GM13976 (cell line): ENCODE results near the gene MYT1.

Experiments
- DNase-seq: peaks from one replicate; pipeline ENCODE4 v3.0.0; 2012; ENCODE audit warnings: low spot score
- in situ Hi-C: fragments of 300-500 bp; cut with MboI; formaldehyde crosslinking; loops from one replicate; pipeline ENCODE4 v1.12.0; 2022; ENCODE audit warnings: low sequenced_read_pairs, mixed read lengths, inconsistent platforms; ENCODE audit not compliant: unreplicated experiment
- TF ChIP-seq, protein P1 (sequence below): IDR thresholded peaks from 2 replicates; pipeline ENCODE4 v1.5.1; 2012; ENCODE audit warnings: borderline replicate concordance, mild to moderate bottlenecking; ENCODE audit not compliant: insufficient read depth; ENCODE audit errors: extremely low read depth, missing control alignments, control extremely low read depth

The MYT1 gene

DNA sequence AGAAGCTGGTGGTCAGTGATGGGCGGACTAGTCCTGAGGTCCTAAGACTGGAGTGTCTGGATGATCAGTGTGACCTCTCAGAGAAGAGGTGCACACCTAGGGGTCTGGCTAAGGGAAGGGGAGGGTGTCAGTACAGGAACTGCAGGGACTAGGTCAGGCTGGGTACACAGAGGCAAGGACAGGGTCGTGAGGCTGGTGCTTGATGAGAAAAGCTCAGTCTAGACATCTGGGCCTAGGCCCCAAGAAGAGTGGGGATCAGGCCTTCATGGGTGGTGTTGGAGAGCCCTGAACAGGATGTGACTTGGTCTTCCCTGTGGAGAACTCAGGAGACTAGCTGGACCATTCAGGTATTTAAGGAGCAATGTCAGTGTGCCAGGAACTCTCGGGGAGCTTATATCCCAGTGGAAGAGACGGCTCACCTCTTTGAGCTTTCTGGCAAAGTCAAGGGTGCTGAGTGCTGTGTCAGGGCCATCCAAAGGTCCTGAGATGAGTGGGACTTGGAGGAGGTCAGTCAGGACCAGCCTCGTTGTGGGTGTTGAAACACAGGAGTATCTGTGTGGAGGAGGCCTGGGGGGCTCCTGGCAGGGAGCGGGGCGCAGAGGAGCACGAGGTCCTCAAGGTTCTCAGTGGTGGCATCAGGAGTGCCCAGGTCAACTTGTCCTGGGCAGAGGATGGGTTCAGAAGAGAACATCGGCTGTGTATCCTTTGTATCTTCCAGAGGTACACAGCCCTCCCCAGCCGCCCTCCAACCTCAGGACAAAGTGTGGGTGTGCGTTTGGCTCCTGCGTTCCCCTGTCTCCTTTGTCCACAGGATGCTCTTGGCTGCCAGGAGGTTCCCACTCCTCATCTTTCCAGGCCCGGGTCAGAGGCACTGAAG lies 13.3 kb upstream of the MYT1 start:
- no peak for DNase-seq
- in situ Hi-C loops: no loop called here
- TF ChIP-seq, protein P1, sequence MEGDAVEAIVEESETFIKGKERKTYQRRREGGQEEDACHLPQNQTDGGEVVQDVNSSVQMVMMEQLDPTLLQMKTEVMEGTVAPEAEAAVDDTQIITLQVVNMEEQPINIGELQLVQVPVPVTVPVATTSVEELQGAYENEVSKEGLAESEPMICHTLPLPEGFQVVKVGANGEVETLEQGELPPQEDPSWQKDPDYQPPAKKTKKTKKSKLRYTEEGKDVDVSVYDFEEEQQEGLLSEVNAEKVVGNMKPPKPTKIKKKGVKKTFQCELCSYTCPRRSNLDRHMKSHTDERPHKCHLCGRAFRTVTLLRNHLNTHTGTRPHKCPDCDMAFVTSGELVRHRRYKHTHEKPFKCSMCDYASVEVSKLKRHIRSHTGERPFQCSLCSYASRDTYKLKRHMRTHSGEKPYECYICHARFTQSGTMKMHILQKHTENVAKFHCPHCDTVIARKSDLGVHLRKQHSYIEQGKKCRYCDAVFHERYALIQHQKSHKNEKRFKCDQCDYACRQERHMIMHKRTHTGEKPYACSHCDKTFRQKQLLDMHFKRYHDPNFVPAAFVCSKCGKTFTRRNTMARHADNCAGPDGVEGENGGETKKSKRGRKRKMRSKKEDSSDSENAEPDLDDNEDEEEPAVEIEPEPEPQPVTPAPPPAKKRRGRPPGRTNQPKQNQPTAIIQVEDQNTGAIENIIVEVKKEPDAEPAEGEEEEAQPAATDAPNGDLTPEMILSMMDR: no peak

DNA sequence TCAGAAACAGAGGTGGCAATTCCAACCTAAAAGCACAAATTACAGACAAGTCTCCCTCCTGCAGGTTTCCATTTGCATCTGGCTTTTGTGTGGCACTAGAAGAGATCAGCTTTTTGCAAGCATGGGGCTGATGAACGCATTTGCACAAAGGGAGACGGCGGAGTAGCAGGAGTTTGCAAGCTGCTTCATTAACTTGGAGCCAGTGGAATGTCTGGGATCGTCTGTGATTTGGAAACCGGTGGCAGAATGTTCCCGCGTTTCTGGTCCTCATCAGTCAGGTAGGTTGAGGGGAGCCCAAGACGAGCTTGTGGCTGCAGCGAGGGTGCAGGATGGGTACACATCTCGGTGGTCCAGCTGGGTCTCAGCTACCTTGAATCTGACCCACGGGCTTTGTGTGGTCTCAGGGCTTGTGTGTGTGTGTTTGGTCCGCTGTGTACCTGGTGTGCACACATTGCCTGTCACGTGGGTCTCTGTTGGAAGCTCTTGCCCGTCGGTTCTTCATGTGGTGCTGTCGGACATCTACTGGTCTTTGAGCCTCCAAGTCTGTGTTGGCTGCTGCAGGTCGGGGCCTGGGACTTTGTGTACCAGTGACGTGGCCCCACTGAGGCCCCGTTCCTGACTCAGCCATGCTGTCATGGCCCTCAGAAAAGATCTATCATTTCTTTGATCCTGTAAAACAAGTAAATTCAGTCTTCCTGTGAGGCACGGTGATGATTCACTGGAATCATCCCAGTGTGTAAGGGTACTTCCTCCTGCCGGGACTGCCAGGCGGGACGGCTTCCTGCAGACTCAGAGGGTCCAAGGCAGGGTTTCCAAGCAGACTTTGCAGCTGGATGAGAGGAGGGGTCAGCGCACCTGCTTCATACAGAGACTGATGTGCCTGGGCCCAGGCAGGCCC lies 12.4 kb upstream of the MYT1 start:
- in situ Hi-C loops: no loop called here
- TF ChIP-seq, protein P1: no peak
- DNase-seq: no peak

DNA sequence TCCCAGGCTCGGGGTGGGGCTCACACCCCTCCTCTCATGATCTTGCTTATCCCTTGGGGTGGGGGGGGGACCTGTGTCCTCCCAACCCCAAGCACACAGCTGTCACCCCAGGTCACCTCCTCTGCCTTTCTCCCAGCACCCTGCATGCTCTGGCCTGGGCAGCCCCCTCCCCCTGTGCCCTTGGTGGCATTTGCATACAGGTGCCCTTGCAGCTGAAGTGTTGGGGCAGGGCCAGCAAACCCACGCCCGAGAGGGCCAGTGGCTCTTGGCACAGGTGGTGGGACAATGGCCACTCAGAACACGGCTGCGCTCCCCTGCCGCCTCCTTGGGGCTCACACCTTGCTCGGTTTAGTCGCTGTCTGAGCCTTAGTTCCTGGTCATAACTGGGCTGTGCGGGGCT lies 11.3 kb upstream of the MYT1 start:
- TF ChIP-seq, protein P1: no peak
- in situ Hi-C loops: no loop called here
- DNase-seq: no peak

DNA sequence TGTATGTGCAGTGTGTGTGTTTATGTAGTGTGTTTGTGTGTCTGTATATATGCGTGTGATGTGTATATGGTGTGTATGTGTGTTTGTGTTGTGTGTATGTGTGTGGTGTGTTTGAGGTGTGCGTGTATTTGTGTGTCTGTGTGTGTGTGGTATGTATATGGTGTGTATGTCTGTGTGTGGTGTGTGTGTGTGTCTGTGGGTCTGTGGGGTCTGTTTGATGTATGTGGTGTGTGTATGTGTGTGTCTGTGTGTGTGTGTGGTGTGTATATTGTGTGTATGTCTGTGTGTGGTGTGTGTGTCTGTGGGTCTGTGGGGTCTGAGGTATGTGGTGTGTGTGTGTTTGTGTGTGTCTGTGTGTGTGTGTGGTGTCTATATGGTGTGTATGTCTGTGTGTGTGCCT lies 10.8 kb upstream of the MYT1 start:
- no peak for DNase-seq
- TF ChIP-seq, protein P1: no peak
- in situ Hi-C loops: no loop called here

DNA sequence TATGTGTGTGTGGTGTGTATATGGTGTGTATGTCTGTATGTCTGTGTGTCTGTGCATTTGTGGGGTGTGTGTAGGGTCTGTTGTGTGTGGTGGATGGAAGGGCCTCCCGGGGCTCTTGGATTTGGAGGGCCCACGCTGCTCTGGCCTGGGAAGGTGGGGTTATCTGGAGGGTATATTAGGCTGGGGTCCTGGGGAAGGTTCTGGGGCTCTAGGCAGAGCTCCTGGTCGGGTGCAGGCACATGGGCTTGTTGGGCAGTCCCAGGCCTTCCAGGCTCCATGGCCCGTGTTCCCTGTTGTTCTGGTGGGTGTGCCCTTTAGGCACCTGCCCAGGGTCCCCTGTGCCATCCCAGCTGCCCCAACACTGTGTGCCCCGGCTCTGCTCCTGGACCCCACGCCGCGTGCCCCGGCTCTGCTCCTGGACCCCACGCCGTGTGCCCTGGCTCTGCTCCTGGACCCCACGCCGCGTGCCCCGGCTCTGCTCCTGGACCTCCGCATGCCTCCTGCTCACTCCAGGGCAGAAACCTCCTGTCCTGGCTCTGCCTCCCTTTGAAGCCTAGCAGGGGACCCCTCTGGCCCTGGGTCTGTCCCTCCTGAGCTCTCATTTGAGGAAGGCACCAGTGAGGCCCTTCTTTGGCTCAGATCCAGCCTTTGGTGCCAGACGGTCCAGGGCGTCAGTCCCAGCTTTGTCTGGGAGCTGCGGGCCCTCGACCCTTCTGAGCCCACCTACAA lies 10.2 kb upstream of the MYT1 start:
- in situ Hi-C loops: no loop called here
- TF ChIP-seq, protein P1: no peak
- DNase-seq: no peak

DNA sequence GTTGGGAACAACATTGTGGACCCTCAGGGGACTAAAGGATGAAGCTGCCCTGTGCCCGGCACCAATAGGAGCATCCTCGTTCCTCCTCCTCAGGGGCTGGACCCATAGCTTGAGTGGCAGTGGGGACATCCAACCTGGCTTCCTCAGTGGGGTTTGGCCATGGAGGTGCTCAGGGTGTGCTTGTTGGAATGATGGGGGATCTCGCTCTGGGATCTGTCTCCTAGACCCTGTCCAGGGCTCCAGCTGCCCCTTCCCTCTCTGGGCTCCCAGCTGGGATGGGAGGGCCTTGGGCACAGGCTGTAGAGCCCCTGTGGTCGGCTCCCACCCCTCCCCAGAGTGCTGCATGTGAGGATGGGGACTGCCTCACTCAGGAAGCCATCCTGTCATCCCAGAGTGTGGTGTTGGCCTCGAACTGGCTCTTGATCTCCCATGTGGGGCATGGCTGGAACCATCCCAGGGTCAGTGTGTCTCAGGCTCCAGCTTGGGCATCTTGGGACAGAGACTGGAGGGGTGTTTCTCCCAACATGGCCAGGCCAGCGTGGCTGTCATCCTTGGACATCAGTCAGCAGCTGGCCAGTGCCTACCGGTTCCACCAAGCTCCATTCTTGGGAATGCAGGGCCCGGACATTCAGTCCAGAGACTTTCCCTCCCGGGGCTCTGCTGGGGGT lies 9.5 kb upstream of the MYT1 start:
- TF ChIP-seq, protein P1: no peak
- in situ Hi-C loops: no loop called here
- no peak for DNase-seq
